Measurements from ENCODE around the gene SERGEF. TPM values are rescaled to one million over a fixed set of nuclear protein-coding genes. Genes with fewer than 3 reads are reported as not detected.

Gene SERGEF
- total RNA-seq, 1 experiment from 2014 or later, result 13.3 TPM

- no peaks in the 10 kb centered on the region for H3K27me3 ChIP-seq (replicated peaks)
- H3K36me3 ChIP-seq, result no peaks in the 10 kb centered on the region
- H3K9me3 ChIP-seq (replicated peaks), result no peaks in the 10 kb centered on the region
- H3K4me3 ChIP-seq, result no peak overlapping the region
- no peak for DNase-seq (ENCODE audit: low read depth in 1 of 2, low spot score in 2 of 2)
- H3K27ac ChIP-seq, result no peak overlapping the region
- no peaks in the 10 kb centered on the region for H3K4me1 ChIP-seq (replicated peaks)
Observed at GRCh38 chr11:17846852-17847453, 165.9 kb downstream of the SERGEF start.

GRCh38 chr11:17845431-17845881 lies 167.4 kb downstream of the SERGEF start:
- DNase-seq (ENCODE audit: low read depth in 1 of 2, low spot score in 2 of 2), result no peak
- Histone ChIP-seq H3K4me1 (replicated peaks) (no peaks in the 10 kb centered on the region), H3K36me3 (no peaks in the 10 kb centered on the region), H3K27me3 (replicated peaks) (no peaks in the 10 kb centered on the region), H3K27ac (no peak overlapping the region), H3K9me3 (replicated peaks) (no peaks in the 10 kb centered on the region), H3K4me3 (no peak overlapping the region)

- Histone ChIP-seq H3K27me3 (replicated peaks) (0 out of 2 replicates have a peak, but pooled peaks cover 3% of the 10 kb centered on the region), H3K9me3 (replicated peaks) (no peaks in the 10 kb centered on the region), H3K4me1 (replicated peaks) (no peaks in the 10 kb centered on the region), H3K4me3 (no peak overlapping the region), H3K27ac (no peak overlapping the region), H3K36me3 (no peaks in the 10 kb centered on the region)
- DNase-seq (ENCODE audit: low read depth in 1 of 2, low spot score in 2 of 2), result no peak
Observed at GRCh38 chr11:17840101-17840548, 172.7 kb downstream of the SERGEF start.

GRCh38 chr11:17839450-17839849 lies 173.4 kb downstream of the SERGEF start:
- Histone ChIP-seq H3K27me3 (replicated peaks) (0 out of 2 replicates have a peak, but pooled peaks cover 3% of the 10 kb centered on the region), H3K4me3 (no peak overlapping the region), H3K36me3 (no peaks in the 10 kb centered on the region), H3K27ac (no peak overlapping the region), H3K4me1 (replicated peaks) (no peaks in the 10 kb centered on the region), H3K9me3 (replicated peaks) (no peaks in the 10 kb centered on the region)
- DNase-seq (ENCODE audit: low read depth in 1 of 2, low spot score in 2 of 2), result no peak

GRCh38 chr11:17838102-17838501 lies 174.7 kb downstream of the SERGEF start:
- H3K4me1 ChIP-seq (replicated peaks), result no peaks in the 10 kb centered on the region
- no peak overlapping the region for H3K4me3 ChIP-seq
- H3K27ac ChIP-seq, result no peak overlapping the region

GRCh38 chr11:17831883-17832282 lies 181.0 kb downstream of the SERGEF start:
- no peaks in the 10 kb centered on the region for H3K4me1 ChIP-seq (replicated peaks)
- 0 out of 2 replicates have a peak, but pooled peaks cover 7% of the 10 kb centered on the region for H3K27me3 ChIP-seq (replicated peaks)
- H3K36me3 ChIP-seq, result no peaks in the 10 kb centered on the region
- no peak overlapping the region for H3K27ac ChIP-seq
- no peak overlapping the region for H3K4me3 ChIP-seq
- no peak for DNase-seq (ENCODE audit: low read depth in 1 of 2, low spot score in 2 of 2)
- no peaks in the 10 kb centered on the region for H3K9me3 ChIP-seq (replicated peaks)

More at GRCh38 chr11:17838102-17838501, 174.7 kb downstream of the SERGEF start:
- no peaks in the 10 kb centered on the region for H3K9me3 ChIP-seq (replicated peaks)
- DNase-seq (ENCODE audit: low read depth in 1 of 2, low spot score in 2 of 2), result no peak
- no peaks in the 10 kb centered on the region for H3K36me3 ChIP-seq
- H3K27me3 ChIP-seq (replicated peaks), result 0 out of 2 replicates have a peak, but pooled peaks cover 3% of the 10 kb centered on the region

GRCh38 chr11:17831228-17831627 lies 181.6 kb downstream of the SERGEF start:
- H3K9me3 ChIP-seq (replicated peaks), result no peaks in the 10 kb centered on the region
- H3K36me3 ChIP-seq, result no peaks in the 10 kb centered on the region
- H3K27me3 ChIP-seq (replicated peaks), result 0 out of 2 replicates have a peak, but pooled peaks cover 4% of the 10 kb centered on the region
- no peak overlapping the region for H3K27ac ChIP-seq
- no peak overlapping the region for H3K4me3 ChIP-seq
- DNase-seq (ENCODE audit: low read depth in 1 of 2, low spot score in 2 of 2), result no peak
- no peaks in the 10 kb centered on the region for H3K4me1 ChIP-seq (replicated peaks)

- Histone ChIP-seq H3K9me3 (replicated peaks) (no peaks in the 10 kb centered on the region), H3K27ac (no peak overlapping the region), H3K36me3 (no peaks in the 10 kb centered on the region), H3K4me1 (replicated peaks) (no peaks in the 10 kb centered on the region), H3K27me3 (replicated peaks) (0 out of 2 replicates have a peak, but pooled peaks cover 4% of the 10 kb centered on the region), H3K4me3 (no peak overlapping the region)
- no peak for DNase-seq (ENCODE audit: low read depth in 1 of 2, low spot score in 2 of 2)
Observed at GRCh38 chr11:17828311-17828751, 184.5 kb downstream of the SERGEF start.

- Histone ChIP-seq H3K4me3 (no peak overlapping the region), H3K4me1 (replicated peaks) (no peaks in the 10 kb centered on the region)
Observed at GRCh38 chr11:17827006-17827405, 185.8 kb downstream of the SERGEF start.

GRCh38 chr11:17822401-17822781 lies 190.5 kb downstream of the SERGEF start:
- no peaks in the 10 kb centered on the region for H3K9me3 ChIP-seq (replicated peaks)
- no peaks in the 10 kb centered on the region for H3K36me3 ChIP-seq
- DNase-seq (ENCODE audit: low read depth in 1 of 2, low spot score in 2 of 2), result no peak
- H3K4me1 ChIP-seq (replicated peaks), result no peaks in the 10 kb centered on the region
- H3K27me3 ChIP-seq (replicated peaks), result peaks cover 3% of the 10 kb centered on the region; the same call in 1 of the 2 replicates
- H3K27ac ChIP-seq, result no peak overlapping the region
- no peak overlapping the region for H3K4me3 ChIP-seq

More at GRCh38 chr11:17827006-17827405, 185.8 kb downstream of the SERGEF start:
- Histone ChIP-seq H3K9me3 (replicated peaks) (no peaks in the 10 kb centered on the region), H3K36me3 (no peaks in the 10 kb centered on the region), H3K27ac (no peak overlapping the region), H3K27me3 (replicated peaks) (0 out of 2 replicates have a peak, but pooled peaks cover 4% of the 10 kb centered on the region)
- DNase-seq (ENCODE audit: low read depth in 1 of 2, low spot score in 2 of 2), result no peak

- Histone ChIP-seq H3K4me1 (replicated peaks) (no peaks in the 10 kb centered on the region), H3K27me3 (replicated peaks) (peaks cover 3% of the 10 kb centered on the region; the same call in 1 of the 2 replicates), H3K36me3 (no peaks in the 10 kb centered on the region), H3K9me3 (replicated peaks) (no peaks in the 10 kb centered on the region), H3K27ac (no peak overlapping the region), H3K4me3 (no peak overlapping the region)
- no peak for DNase-seq (ENCODE audit: low read depth in 1 of 2, low spot score in 2 of 2)
Observed at GRCh38 chr11:17821648-17822400, 191.0 kb downstream of the SERGEF start.

- DNase-seq (ENCODE audit: low read depth in 1 of 2, low spot score in 2 of 2), result no peak
- no peak overlapping the region for H3K4me3 ChIP-seq
Observed at GRCh38 chr11:17816232-17816931, 196.5 kb downstream of the SERGEF start.

GRCh38 chr11:17814546-17814945 lies 198.3 kb downstream of the SERGEF start:
- DNase-seq (ENCODE audit: low read depth in 1 of 2, low spot score in 2 of 2), result no peak
- no peaks in the 10 kb centered on the region for H3K36me3 ChIP-seq
- H3K9me3 ChIP-seq (replicated peaks), result no peaks in the 10 kb centered on the region
- no peak overlapping the region for H3K4me3 ChIP-seq
- no peak overlapping the region for H3K27ac ChIP-seq
- no peaks in the 10 kb centered on the region for H3K4me1 ChIP-seq (replicated peaks)
- H3K27me3 ChIP-seq (replicated peaks), result 0 out of 2 replicates have a peak, but pooled peaks cover 3% of the 10 kb centered on the region

More at GRCh38 chr11:17816232-17816931, 196.5 kb downstream of the SERGEF start:
- H3K36me3 ChIP-seq, result no peaks in the 10 kb centered on the region
- no peaks in the 10 kb centered on the region for H3K4me1 ChIP-seq (replicated peaks)
- no peak overlapping the region for H3K27ac ChIP-seq
- no peaks in the 10 kb centered on the region for H3K9me3 ChIP-seq (replicated peaks)
- H3K27me3 ChIP-seq (replicated peaks), result peaks cover 3% of the 10 kb centered on the region; the same call in 1 of the 2 replicates
